GM20431 (cell line): ENCODE measurements around the gene ZBTB40.

Experiments
- in situ Hi-C: fragments of 300-500 bp; cut with MseI, MboI; formaldehyde crosslinking; loops from one replicate; pipeline ENCODE4 v1.15.0; 2020; ENCODE audit warnings: low sequenced_read_pairs; ENCODE audit not compliant: unreplicated experiment

The ZBTB40 gene

DNA sequence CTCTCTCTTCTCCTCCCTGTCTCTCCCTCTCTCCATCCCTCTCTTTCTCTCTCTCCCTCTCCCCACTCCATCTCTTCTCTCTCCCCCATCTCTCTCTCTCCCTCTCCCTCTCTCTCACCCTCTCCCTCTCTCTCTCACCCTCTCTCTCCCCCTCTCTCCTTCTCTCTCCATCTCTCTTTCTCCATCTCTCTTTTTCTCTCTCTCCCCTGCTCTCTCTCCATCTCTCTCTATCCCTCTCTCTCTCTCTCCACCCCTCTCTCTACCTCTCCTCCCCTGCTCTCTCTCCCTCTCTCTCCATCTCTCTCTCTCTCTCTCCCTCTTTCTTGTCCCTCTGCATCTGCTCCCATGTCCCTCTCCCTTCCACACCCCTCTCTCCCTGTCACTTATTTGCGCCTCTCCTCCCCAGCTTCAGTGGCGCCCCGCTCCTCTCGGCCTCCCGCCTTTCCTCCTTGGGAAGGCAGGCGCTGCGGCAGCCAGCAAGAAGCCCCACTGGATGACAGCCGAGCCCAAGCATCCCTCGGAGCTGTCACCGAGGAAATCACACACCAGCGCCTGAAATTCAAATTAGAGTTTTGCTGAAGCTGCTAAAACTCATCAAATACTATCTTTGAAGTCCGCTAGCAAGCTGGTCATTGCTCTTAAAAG is 96.3 kb downstream of the ZBTB40 start:
- in situ Hi-C loops, result no loop called here

DNA sequence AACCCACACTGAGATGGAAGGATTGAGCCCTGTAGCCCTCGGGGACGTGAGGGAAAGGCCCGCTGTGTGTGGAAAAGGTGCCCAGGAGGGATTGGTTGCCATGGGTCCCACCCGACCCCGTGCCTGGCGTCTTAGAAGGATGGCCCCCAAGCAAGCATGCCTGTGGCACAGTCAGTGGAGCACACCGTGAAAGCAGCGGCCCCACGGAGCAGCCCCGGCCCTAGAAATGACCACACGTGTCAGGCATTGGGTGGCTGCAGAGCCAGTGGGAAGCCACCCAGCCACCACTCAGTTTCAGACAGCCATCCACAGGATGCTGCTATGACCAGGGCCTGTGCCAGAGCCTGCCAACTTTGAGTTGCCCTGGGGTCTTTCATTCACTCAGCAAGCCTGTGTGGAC is 98.4 kb downstream of the ZBTB40 start:
- in situ Hi-C loops, result no loop called here

DNA sequence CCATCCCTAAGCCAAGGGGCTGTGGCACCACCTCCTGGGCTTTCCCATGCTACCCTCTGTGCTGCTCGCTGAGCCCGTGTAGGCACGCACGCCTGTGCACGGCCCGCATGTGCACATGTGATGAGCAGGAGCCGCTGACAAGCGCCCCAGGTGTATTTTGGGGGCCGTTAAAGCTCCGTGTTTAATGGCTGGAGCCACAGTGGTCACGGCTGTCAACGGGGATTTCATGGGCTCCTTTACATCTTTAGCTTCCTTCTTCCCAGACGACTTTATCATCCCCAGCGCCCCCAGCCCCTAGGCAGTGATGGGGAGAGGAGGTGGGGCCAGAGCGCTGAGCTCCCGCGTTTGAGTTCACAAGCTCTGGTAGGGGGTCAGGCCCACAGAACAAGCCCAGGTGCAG is 99.9 kb downstream of the ZBTB40 start:
- in situ Hi-C loops, result no loop called here

DNA sequence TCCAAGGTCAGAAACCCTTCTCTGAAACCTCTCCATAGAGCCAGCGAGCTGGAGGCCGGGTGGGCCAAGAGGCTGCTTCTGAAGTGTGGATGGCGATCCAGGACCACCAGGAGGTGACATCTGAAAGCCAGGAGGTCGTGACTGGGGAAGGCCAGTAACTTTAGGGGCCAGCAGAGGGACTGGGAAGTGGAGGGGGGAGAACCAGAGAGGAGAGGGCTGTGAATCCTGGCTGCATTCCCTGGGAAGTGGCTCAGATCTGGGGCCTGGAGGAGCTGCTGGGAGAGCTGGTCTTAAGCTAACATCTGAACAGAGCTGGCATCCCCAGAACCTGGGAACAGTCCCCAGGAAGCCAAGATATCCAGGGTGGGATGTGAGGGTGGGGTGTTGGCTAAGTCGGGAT is 100.4 kb downstream of the ZBTB40 start:
- in situ Hi-C loops, result no loop called here

DNA sequence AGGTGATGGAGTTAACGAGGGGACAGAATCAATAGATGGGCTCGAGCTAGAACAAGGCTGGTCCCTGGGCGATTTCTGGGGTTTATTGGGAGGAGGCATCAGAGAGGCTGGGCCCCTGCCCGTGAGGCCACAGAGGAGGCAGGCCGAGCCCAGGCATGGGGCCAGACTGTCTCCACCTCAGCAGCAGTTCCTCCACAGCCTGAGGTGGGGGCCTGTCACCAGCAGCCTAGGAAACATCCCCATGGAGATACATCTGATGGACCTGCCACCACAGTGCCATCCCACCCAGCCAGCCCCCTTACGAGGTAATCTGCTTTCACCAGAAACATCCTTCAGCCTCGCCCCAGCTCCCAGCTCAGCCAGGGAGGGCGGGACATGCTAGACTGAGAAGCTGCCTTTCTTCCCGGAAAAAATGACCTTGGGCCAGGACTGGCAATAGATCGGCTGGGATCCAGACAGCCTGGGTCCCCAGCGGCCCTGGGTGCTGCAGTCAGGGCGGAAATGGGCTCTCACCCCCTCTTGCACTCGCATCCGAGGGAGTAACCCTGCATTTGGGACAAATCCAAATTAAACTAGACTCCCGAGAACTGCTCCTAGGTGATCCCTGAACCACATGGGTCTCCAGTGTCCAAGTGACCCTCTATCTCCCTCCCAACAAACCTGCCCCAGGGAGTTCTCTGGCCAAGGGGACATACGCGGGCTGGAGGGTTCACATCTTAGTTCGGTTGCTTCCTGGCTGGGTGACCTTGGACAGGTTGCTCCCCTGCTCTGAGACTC is 101.6 kb downstream of the ZBTB40 start:
- in situ Hi-C loops, result no loop called here

DNA sequence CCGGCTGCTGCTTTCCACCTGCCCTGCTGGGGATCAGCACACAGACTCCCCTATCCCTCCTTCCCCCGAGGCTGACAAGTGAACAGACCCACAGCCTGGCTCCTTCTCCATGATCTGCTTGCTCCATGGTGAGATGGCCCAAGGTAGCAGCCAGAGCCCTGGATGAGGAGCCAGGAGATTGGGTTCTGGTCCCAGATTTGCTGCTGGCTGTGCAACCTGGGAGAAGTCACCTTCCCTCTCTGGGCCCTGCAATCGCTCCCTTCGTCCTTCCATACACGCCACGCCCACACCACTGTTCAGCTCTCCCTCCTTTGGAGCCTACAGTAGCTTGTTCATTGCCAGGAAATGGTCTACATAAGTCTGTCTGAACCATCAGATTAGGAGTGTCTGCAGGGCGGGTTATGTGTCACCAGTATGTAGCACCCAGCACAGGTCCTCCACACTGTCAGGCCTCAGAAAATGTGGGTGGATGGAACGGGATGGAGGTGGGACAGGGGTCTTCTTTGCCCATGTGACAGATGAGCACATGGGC is 102.4 kb downstream of the ZBTB40 start:
- in situ Hi-C loops, result no loop called here

DNA sequence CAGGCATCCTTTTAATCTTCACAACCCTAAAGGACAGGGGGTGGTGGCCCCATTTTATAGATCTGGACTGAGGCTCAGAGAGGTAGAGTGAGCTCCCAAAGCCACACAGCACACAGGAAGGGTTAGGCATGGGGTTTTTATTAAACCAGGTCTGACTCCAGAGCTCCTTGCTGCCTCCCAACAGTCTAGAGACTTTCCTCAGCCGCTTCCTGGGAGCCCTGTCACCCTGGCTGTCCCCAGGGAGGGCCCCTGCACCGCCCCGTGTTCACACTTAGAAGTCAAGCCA is 103.7 kb downstream of the ZBTB40 start:
- in situ Hi-C loops, result no loop called here

DNA sequence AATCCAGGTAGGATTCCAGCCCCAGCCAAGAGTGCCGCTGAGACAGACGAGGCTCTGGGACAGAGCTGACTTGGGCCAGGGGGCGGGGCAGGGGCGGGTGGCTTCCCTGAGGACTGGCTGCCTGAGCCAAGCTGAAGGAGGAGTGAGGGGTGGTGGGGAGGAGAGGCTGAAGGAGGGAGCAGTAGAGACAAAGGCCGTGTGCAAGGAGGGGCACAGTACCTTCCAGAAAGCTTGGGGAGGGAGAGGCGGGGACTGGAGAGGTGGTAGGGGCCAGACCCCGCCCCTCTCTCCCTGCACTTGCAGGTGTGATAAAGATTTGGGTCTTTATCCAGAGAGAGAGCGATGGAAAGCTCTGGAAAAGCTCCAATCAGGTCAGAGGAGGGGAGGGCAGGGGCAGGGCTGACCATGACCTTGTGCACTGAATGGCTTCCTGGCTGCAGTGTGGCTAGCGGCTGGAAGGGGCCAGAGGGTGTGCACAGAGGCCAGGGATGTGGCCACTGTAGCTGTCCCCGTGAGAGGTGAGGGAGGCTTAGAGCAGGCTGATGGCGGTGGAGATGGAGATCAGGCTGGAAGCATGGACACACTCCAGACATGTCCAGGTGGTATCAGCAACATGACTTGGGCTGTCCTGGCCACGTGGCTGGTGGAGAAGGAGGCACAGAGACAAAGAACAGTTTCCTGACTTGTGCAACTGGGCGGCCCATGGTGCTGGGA is 104.9 kb downstream of the ZBTB40 start:
- in situ Hi-C loops, result no loop called here

DNA sequence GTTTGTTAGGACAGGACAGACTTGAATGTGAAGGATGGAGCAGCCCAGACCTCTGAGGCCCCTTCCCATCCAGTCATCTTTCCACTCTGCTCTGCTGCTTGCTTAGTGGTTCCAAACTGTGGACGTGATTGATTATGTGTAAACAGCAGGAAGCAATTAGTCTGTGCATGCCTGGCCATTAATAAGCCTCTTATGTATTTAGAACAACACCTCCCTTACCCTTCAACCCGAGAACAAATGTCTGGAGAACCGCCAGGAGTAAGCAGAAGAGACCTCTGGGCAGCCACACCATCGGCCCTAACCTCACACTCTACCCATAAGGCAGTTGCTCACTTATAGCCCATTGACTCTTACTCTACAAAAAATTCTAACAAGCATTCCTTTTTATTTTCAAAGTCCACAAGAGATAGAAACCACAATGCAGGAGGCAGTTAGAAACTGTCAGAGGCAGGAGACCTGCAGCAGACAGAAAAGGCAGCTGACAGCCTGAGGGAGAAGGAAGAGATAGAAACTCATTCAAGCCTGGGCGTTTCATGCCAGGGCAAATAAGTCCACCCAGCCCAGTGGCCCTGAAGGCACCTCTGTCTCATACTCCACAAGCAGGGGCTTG is 105.8 kb downstream of the ZBTB40 start:
- in situ Hi-C loops, result no loop called here

DNA sequence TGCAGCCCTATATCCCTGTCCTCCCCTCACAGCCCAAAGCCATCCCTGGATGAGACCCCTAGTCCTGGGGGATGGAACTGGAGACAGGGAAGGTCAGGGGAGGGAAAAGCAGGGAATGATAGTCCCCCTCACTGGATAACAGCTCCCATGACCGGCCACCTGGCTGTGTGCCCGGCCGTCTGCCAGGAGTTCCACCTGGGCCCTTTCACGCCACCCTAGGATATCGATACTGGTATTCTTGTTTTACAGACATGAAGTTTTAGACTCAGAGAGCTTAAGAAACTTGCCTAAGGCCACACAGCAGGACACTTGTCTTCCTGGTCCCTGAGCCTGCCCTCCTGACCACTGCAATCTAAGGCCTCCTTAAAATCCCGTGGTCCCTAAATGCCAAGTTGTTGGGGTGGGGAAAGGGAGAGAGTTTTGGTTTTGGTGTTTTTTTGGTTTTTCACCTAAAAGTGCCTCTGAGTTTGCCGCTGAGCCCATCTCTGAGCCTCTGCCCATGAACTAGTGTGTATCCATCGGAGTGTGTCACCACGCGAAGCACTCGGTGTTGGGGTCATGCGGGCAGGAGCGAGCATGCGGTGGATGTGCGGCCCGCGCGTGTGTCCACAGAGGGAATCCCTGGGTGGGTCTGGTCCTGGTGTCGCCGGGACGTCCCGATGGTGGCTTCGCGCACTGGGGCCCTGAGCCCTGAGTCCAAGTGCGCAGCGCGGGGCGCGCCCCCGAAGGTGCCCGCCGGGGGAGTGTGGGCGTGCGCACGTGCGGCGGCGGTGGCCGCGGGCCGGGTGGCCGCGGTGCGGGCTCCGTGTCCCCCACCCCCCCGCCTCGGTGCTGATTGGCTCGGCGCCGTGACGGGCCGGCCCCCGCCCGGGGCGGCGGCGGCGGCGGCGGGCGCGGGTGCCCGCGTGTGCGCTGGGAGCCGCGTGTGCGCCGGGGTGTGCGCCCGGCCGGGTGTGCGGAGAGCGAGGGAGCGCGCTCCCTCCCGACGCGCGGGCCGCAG is 111.2 kb downstream of the ZBTB40 start, which contains the start of gene EPHA8:
Gene EPHA8, plus strand, starts transcription at position 906 of the 1,000 bp plus-strand sequence. CDS start 147 bp downstream, outside the sequence.
- in situ Hi-C loops, result no loop called here

DNA sequence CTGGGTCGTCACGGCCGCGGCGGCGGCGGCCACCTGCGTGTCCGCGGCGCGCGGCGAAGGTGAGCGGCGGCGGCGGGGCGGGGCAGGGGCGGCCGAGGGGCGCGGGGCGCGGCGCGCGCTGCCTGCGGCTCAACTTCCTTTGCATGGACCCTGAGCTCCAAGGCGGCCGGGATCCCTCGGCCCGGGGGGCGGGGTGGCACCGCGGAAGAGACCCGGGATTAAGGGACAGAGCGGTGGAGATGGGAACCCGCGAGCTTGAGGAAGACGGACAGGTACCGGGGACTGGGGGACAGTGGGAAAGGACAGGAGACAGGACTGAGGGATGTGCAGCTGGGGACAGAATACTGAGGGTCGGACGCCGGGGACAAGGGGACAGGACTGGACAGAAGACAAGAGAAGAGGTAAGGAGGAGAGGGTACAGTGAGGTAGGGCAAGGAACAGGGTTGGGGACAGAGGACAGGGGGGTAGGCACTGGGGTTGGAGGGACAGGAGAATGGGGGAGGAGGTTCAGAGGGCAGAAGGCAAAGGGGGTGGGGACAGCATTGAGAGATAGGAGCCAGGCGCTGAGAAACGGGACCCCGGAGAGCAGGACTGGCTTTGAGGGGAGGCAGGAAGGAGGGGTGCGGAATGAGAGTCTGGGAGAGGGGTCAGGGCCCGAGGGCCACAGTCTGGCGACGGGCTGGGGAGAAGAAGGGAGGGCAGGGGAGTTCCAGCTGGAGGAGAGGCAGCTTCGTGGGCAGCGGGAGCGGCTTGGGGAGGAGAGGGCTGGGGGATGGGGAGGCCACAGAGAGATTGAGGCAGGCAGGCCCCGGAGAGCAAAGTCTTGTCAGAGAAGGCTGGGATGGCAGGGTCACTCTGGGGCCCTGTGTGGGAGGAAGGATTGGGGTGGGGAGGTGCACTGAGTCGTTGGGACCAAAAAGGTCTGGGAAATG is 112.3 kb downstream of the ZBTB40 start:
- in situ Hi-C loops, result no loop called here

DNA sequence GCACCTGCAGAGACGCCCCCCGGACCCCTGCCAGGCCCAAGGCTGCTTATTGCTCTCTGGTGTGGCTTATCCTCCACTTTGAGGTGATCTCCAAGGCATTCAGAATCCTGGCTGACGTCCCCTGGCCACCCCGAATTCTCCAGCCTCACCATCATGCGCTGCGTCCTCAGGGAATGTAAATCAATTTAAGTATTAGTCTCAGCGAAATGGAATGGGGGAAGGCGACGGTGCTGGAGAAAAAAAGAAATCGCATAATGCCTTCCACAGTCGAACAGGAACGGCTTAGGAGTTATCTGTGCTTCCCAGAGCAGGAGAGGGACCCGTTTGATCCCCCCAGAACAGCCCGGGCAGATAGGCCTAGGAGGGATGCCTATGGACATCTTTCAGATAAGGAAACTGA is 114.5 kb downstream of the ZBTB40 start:
- in situ Hi-C loops, result no loop called here

DNA sequence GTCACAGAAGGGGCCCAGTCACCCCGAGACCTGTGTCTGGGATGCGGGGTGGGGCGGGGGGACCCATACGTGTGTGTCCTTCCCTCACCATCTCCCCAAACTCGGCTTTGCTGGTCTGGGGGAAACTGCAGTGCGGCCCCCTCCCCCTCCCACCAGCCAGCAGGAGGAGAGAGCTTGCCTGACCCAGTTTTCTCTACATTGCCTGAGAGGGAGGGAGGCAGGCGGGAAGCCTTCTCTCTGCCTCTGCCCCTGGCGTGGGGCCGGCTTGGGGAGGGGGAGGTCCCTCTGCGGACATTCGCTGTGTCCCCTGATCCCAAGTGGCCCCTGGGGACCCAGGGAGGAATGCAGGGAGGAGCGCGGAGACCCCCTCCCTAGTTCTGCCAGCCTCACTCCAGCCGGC is 115.5 kb downstream of the ZBTB40 start:
- in situ Hi-C loops, result no loop called here

DNA sequence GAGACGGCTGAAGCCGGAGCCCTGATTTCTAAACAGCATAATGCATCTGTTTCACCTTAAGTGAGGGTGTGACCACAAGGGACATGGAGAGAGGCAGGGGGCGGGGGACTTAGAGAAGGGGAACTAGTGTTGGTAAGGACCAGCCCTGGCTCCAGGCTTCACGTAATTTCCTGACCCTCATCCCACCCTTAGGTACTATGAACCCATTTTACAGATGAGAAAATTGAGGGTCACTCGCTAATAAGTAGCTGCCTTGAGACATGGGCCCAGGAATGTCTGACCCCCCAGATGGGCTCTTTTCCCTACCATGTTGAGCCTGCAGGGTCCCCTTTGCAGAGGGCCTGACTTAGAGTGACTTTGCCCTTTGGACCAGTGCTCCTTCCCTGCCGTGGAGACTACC is 116.3 kb downstream of the ZBTB40 start:
- in situ Hi-C loops, result no loop called here

DNA sequence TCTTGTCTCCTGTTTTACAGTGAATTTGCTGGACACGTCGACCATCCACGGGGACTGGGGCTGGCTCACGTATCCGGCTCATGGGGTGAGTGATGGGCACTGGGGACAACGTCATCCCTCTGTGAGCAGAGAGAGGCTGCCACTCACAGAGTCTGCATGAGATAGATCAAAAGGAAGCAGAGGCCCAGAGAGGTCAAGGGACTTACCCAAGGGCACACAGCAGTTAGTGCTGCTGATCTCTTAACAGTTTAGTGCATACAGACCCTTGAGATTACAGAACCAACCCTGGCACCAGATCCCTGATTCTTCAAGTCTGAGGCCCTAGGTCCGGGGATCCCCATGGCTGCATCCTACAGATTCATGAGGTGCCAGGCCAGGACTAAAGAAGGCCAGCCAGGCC is 117.6 kb downstream of the ZBTB40 start:
- in situ Hi-C loops, result no loop called here

DNA sequence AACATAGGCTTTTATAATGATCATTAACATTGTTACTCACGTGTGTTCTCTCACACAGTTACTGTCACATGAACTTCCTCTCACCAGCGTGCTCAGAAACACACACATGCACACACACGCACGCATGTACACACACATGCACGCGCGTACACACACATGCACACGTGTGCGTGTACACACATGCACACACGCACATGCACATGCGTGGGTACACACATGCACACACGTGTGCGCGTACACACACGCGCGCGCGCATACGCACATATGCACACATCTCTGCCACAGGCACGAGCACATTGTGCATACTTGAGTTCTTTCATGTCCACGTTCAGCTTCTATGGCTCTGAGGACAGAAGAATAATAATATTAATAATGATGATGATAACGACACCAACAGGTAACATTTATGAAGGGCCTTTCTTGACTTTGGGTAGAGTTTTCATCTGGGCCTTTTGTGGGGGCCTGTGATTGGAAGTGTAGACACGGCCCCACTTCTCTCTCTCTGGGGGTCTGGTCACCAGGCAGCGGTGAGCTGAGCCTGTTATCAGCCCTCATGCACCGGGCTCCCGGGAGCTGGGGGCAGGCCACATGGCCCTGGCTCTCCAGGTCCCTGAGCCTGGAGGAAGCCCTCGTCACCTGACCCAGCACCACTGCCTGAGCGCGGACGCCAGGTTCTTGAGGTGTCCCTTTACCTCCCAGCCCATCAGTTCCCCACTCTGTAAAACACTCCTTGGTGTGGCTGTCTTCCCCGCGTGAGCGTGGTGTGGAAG is 118.7 kb downstream of the ZBTB40 start:
- in situ Hi-C loops, result no loop called here

DNA sequence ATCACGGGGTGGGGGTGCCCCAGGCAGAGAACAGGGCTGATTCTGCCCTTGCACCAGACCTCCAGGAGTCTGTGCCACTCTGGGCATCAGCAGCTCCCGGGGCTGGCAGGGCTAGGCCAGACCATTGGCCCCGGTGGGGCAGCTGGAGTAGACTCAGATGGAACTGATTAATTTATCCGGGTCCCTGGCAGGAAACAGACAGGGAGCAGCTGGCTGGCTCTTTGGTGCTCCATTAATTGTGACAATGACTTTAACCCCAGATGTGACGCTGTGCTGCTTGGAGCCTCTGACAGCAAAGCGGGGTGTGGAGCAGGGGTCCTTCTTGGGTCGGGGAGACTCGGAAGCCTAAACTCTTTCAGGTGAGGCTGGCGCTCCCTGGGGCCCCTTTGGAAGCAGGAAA is 121.2 kb downstream of the ZBTB40 start:
- in situ Hi-C loops, result no loop called here

DNA sequence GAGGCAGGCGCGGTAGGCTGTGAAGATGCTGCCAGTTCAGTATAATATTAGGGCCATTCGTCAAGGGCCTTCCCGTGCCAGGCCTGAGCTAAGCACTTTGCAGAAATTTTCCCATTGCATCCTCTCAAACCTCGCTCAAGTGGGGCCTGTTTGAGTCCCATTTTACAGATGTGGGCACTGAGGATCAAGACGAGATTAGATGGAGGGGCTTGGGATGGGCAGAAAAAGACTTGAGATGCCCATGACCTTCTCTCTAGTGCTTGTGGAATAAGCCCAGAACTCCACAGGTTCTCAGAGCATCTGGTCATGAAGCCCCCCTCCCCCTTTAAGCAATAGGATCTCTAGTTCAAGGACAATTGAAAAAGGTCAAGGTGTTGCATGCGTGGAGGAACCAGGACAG is 121.6 kb downstream of the ZBTB40 start:
- in situ Hi-C loops, result no loop called here
